Measurements from ENCODE around the gene KIF27.
"Not testable (repeated sequence)": the region's sequence is repeated elsewhere in the genome, so short reads cannot be mapped to it uniquely, and the experiment has no call there.

Gene KIF27

GRCh38 chr9:83932851-83933250 lies 11.6 kb upstream of the KIF27 start:
- DNase-seq = no peak

- no peak for DNase-seq
These were observed 10.8 kb upstream of the KIF27 start for GRCh38 chr9:83932011-83932410.

DNA sequence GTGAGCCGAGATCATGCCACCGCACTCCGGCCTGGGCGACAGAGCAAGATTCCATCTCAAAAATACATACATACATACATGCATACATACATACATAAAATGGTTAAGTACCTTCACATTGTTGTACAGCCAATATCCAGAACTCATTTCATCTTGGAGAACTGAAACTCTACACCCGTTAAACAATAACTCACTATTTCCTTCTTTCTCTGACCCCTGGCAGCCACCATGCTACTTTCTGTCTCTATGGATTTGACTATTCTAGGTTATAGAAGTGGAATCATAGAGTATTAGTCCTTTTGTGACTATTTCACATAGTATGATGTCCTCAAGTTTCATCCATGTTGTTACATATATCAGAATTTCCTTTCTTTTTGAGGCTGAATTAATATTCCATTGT lies 9.6 kb upstream of the KIF27 start:
- no peak for DNase-seq

GRCh38 chr9:83927591-83927990 lies 6.4 kb upstream of the KIF27 start:
- no peak for DNase-seq

- DNase-seq = peak; percentile 66
These were observed 734 bp downstream of the KIF27 start for GRCh38 chr9:83920469-83920926.

GRCh38 chr9:83919111-83919510 lies 2.1 kb downstream of the KIF27 start:
- DNase-seq = no peak

- DNase-seq = not testable (repeated sequence)
These were observed 9.0 kb downstream of the KIF27 start for GRCh38 chr9:83912194-83912593.

GRCh38 chr9:83906144-83906543 lies 15.1 kb downstream of the KIF27 start:
- DNase-seq = no peak

GRCh38 chr9:83900615-83901014 lies 20.6 kb downstream of the KIF27 start:
- not testable (repeated sequence) for DNase-seq

GRCh38 chr9:83894301-83894700 lies 26.9 kb downstream of the KIF27 start:
- DNase-seq = not testable (repeated sequence)

DNA sequence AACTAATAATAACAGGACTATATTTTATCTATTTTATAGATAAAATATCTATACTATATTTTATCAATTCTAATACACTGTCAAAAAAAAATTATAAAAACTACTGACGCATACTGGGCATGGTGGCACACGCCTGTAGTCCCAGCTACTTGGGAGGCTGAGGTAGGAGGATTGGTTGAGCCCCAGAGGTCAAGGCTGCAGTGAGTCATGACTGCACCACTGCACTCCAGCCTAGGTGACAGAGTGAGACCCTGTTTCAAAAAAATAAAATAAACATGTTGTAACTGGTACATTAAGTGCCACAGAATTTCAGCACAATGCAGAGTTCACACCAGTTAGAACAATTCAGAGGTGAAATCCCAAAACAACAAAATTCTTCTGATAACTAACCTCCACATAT lies 34.7 kb downstream of the KIF27 start:
- DNase-seq = not testable (repeated sequence)

DNA sequence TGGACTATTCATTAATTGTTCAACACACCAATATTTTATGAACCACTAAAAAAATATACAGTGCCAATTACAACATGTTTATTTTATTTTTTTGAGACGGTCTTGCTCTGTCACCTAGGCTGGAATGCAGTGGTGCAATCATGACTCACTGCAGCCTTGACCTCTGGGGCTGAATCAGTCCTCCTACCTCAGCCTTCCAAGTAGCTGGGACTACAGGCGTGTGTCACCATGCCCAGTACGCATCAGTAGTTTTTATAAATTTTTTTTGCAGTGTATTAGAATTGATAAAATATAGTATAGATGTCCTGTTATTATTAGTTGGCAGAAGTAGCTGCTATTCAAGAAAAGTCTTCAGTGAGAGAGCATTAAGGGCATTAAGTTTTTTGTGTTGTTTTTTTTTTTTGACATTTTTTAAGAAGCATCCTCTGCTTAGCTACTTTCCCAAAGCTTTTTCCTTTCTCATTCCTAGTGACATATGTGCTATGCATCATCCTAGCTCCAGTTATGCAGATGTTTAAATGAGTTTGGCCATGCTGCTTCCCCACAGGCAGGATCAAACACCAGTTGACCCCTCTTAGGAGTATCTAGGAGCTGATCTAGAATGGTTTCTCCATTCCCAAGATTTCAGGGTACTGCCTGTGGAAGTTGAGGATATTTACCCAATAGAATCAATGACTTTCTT lies 35.5 kb downstream of the KIF27 start:
- not testable (repeated sequence) for DNase-seq

DNA sequence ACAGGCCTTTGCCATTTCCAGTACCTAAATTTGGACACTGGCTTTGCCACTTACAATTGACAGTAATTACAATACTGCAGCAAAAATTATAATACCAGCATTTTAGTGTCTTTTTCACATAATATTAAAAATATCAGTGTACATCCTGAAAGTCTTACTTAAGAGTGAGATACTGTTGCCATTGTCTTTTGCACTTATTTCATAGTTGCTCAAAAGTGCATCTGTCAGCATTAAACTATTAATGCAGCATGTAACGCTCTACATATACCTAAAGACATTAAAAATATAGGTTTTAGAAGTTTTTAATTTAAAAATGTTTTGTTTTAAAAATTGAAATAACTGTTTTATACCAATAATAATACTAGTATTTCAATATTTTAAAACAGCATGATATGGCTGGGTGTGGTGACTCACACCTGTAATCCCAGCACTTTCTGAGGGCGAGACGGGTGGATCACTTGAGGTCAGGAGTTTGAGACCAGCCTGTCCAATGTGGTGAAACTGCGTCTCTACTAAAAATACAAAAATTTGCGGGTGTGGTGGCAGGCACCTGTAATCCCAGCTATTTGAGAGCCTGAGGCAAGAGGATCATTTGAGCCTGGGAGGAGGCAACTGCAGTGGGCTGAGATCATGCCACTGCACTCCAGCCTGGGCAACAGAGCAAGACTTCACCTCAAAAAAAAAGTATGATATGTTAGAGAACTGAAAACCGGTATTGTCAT lies 39.4 kb downstream of the KIF27 start:
- not testable (repeated sequence) for DNase-seq

DNA sequence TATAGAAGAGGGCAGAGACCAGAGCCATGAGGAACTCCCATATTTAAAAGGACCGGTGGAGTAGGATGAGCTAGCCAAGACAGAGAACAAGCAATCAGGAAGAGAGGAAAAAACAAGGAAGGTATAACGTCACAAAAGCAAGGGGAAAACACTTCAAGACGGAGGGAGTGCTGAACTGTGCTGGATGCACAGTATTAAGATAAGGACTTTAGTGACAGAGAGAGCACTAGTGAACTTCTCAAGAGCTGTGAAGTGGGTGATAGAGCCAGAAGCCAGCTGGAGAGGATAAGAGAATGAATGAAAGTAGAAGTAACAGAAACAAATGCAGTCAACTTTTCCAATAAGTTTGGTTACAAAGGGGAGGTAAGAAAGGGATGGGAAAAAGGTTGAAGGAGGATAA lies 45.7 kb downstream of the KIF27 start:
- DNase-seq = not testable (repeated sequence)

- not testable (repeated sequence) for DNase-seq
These were observed 71.3 kb downstream of the KIF27 start for GRCh38 chr9:83849895-83850294.

GRCh38 chr9:83837070-83837643 lies 84.1 kb downstream of the KIF27 start:
- DNase-seq = not testable (repeated sequence)

DNA sequence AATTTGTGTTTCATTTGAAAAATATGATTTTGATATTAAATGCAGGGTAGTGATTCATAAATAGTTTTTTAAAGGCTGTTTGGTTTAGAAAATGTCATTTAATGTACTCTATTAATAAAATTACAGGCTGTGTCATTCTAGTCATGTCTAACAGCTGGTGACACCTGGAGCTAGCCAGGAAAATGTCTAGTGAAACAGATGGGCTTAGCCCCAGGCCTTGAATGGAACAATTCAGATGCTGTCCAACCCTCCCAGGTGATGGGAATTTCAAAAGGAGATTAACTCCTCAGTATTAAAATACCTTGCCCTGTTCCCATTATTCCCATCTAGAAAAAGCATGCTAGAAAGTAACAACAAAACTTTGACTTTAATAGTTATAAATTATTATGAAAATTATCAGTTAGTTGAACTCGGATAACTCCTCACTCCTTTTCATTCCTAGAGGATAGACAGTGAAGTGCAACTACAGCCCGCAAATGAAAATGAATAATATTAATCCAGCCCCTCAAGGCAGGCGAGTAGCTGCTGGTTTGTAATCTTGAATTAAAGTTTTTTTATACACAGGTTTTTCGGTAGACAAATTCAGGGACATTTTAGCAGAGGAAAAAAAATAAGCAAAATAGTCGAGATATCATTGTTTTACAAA lies 90.7 kb downstream of the KIF27 start:
- DNase-seq = not testable (repeated sequence)

- not testable (repeated sequence) for DNase-seq
These were observed 96.1 kb downstream of the KIF27 start for GRCh38 chr9:83824986-83825623.

DNA sequence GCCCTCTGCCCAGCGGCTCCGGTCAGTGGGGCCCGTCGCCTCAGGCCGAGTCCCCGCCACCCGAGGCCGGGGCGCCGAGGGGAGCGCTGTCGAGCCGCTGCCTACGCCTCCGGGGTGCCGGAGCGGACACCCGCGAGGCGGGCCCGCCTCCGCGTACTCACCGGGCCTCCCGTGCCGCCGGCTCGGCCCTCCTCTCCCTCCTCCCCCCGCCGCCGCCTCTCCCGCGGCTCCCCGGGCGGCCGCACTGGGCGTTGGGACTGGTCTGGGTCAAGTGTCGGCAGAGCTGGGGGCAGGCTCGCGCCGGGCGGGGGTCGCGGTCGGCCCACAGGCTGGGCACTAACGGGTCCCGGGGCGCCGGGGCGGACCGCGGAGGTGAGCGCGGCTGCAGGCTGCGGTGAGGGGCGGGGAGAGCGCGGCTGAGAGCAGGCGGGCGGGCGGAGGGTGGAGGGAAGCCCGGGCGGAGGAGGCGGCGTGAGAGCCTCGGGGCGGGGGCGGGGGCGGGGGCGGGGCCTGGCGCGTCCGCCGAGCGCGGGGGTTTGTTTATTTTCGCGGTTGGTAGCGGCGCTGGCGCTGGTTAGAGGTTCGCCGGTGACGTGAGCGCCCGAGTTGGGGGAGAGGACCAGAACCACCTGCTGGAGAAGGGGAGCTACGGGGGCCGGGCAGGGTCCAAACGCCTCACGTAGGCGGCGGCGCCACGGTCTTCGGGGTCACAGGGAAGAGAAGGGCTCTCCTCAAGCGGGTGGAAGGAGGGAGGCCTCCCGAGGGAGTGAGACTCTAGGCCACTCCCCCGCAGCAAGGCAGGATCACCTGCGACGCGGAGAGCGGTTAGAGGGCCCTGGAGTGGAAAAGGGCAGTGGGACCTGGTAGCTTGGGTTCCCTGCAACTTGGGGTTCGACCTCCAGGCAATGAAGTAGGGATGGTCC lies 103.6 kb downstream of the KIF27 start, which contains the start of gene GKAP1:
TSS of gene GKAP1 (minus strand) at position 414 of the 923 bp plus-strand sequence. CDS start 11,252 bp downstream, outside the sequence.
- peak; percentile 85 for DNase-seq

DNA sequence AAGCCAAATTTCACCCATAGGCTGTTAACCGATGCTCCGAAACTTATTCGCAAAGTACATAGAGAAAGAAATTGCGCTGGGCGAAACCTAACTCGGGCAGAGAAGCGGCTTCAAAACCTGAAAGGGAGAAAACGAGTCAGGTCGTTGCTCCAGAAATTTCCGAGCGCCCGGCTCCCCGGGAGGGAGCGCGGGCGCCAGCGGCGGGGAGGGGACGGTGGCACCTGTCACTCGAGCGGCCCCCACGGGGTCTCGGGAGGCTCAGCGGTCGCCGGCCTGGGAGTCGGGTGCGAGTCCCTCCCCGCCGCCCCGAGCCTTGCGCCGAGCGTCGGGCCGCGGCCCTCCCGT lies 104.2 kb downstream of the KIF27 start:
- DNase-seq = not testable (repeated sequence)

DNA sequence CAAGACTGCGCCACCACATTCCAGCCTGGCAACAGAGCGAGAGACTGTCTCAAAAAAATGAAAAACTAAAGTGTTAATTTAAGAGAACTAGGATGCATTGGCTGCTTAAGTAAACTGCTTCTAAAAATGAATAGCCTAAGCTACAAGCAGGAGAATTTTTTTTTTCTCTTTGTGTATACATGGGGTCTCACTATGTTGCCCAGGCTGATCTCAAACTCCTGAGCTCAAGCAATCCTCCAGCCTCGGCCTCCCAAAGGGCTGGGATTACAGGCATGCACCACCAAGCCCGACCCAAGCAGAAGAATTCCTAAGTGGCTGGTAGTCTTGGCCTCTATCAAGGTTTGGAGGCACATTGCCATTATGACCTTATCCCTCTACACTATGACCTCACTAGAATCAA lies 106.1 kb downstream of the KIF27 start:
- not testable (repeated sequence) for DNase-seq

GRCh38 chr9:83809213-83809612 lies 112.0 kb downstream of the KIF27 start:
- DNase-seq = not testable (repeated sequence)
